Measurements from ENCODE around the gene APC2.

GRCh38 chr19:1488282-1488601 lies 38.3 kb downstream of the APC2 start:
- TF ChIP-seq EZH2 (IDR thresholded peaks at IDR 0.05) (no peak), POLR2AphosphoS5 (IDR thresholded peaks at IDR 0.05; ENCODE audit: borderline replicate concordance, low read depth, low read length) (no peak), FOXP2 (optimal IDR thresholded peaks at IDR 0.05; ENCODE audit: control extremely low read depth, extremely low read length, insufficient read depth) (no peak)

All from SK-N-MC (cell line).